CD14-positive monocyte (primary cell): Measurements from ENCODE around the gene FANCC. TPM values are rescaled to one million over a fixed set of nuclear protein-coding genes. Genes with fewer than 3 reads are reported as not detected.

Experiments
- DNase-seq, 3 donors: peaks; one replicate each; pipeline ENCODE4 v3.0.0-alpha.2; 2011 to 2022
- H2AFZ ChIP-seq: 2 replicates; pipeline ENCODE4 v1.6.0; 2012; ENCODE audit warnings: mild to moderate bottlenecking, low read depth, low read length, inconsistent platforms; ENCODE audit not compliant: insufficient read depth, poor library complexity, severe bottlenecking
- H3K27ac ChIP-seq, 2 donors: 1 replicate in 1 of 2; 2 replicates in 1 of 2; pipeline ENCODE4 v1.5.1; 2012 to 2013; ENCODE audit warnings: low read length in 2 of 2, control low read depth in 1 of 2, inconsistent platforms in 1 of 2, low read depth in 1 of 2, mild to moderate bottlenecking in 1 of 2
- H3K27me3 ChIP-seq, 2 donors: one replicate each; pipeline versions ENCODE4 v1.6.0 to v1.6.1; 2011 to 2013; ENCODE audit warnings: low read length in 2 of 2; ENCODE audit not compliant: control insufficient read depth in 2 of 2, insufficient read depth in 2 of 2
- H3K36me3 ChIP-seq, 2 donors: replicated peaks in 1 of 2; 1 replicate in 1 of 2; 2 replicates in 1 of 2; pipeline versions ENCODE4 v1.5.1 to v1.6.1; 2012 to 2013; ENCODE audit warnings: low read length in 2 of 2, control low read depth in 1 of 2, inconsistent platforms in 1 of 2, mild to moderate bottlenecking in 1 of 2; ENCODE audit not compliant: insufficient read depth in 2 of 2, control insufficient read depth in 1 of 2
- H3K4me1 ChIP-seq, 2 donors: 1 replicate in 1 of 2; 2 replicates in 1 of 2; pipeline versions ENCODE4 v1.5.1 to v1.6.1; 2012 to 2013; ENCODE audit warnings: low read length in 2 of 2, control low read depth in 1 of 2, inconsistent platforms in 1 of 2, mild to moderate bottlenecking in 1 of 2, moderate library complexity in 1 of 2; ENCODE audit not compliant: insufficient read depth in 2 of 2, control insufficient read depth in 1 of 2
- H3K4me2 ChIP-seq: replicated peaks from 2 replicates; pipeline ENCODE3; 2012; ENCODE audit warnings: low read length, moderate library complexity, mild to moderate bottlenecking; ENCODE audit not compliant: poor library complexity, severe bottlenecking; ENCODE audit errors: extremely low read depth
- H3K4me3 ChIP-seq, 3 experiments: fragments of 200-600 bp in 1 of 3; sonication (generic) in 1 of 3; replicated peaks in 1 of 3; 1 replicate in 2 of 3; 2 replicates in 1 of 3; pipeline ENCODE4 v1.5.1; 2011 to 2013; ENCODE audit warnings: low read length in 3 of 3, mild to moderate bottlenecking in 3 of 3, control low read depth in 2 of 3, low read depth in 2 of 3, inconsistent platforms in 1 of 3, moderate library complexity in 1 of 3
- H3K79me2 ChIP-seq: 2 replicates; pipeline ENCODE4 v1.6.0; 2012; ENCODE audit warnings: mild to moderate bottlenecking, control low read depth, inconsistent platforms, low read length, moderate library complexity; ENCODE audit not compliant: insufficient read depth
- H3K9ac ChIP-seq: 2 replicates; pipeline ENCODE4 v1.6.0; 2017; ENCODE audit warnings: low read length, mild to moderate bottlenecking; ENCODE audit not compliant: insufficient read depth, poor library complexity, severe bottlenecking
- H3K9me3 ChIP-seq, 2 donors: replicated peaks in 1 of 2; 1 replicate in 1 of 2; 2 replicates in 1 of 2; pipeline versions ENCODE4 v1.5.1 to v1.6.1; 2012 to 2013; ENCODE audit warnings: low read length in 2 of 2, control low read depth in 1 of 2; ENCODE audit not compliant: control insufficient read depth in 1 of 2, insufficient read depth in 1 of 2
- H4K20me1 ChIP-seq: 2 replicates; pipeline ENCODE4 v1.6.0; 2012; ENCODE audit warnings: mild to moderate bottlenecking, low read length, control low read depth, moderate library complexity; ENCODE audit not compliant: insufficient read depth
- H3K27ac Mint-ChIP-seq, 7 donors: one replicate each; pipeline ENCODE4 v1.8.0; 2020; ENCODE audit warnings: mild to moderate bottlenecking in 7 of 7, mixed read lengths in 7 of 7, moderate library complexity in 6 of 7, inconsistent platforms in 2 of 7
- H3K27me3 Mint-ChIP-seq, 3 donors: one replicate each; pipeline ENCODE4 v1.8.0; 2021 to 2022; ENCODE audit warnings: low read depth in 3 of 3, mild to moderate bottlenecking in 3 of 3, mixed read lengths in 3 of 3, moderate library complexity in 3 of 3, inconsistent platforms in 1 of 3
- H3K36me3 Mint-ChIP-seq, 2 donors: one replicate each; pipeline ENCODE4 v1.8.0; 2020; ENCODE audit warnings: mixed read lengths in 2 of 2, inconsistent platforms in 1 of 2, mild to moderate bottlenecking in 1 of 2
- H3K4me1 Mint-ChIP-seq: one replicate; pipeline ENCODE4 v1.8.0; 2020; ENCODE audit warnings: mild to moderate bottlenecking, mixed read lengths
- H3K4me3 Mint-ChIP-seq, 2 donors: one replicate each; pipeline ENCODE4 v1.8.0; 2020; ENCODE audit warnings: mild to moderate bottlenecking in 2 of 2, mixed read lengths in 2 of 2, moderate library complexity in 1 of 2
- H3K9me3 Mint-ChIP-seq, 7 donors: one replicate each; pipeline ENCODE4 v1.8.0; 2020 to 2022; ENCODE audit warnings: mixed read lengths in 7 of 7, mild to moderate bottlenecking in 6 of 7, moderate library complexity in 6 of 7, inconsistent platforms in 2 of 7
- CTCF ChIP-seq: fragments of 200-600 bp; IDR thresholded peaks from one replicate; pipeline ENCODE4 v1.8.0; 2022; ENCODE audit warnings: antibody characterized with exemption, mild to moderate bottlenecking
- WGBS: methylation state at CpG from one replicate; pipeline ENCODE4 v1.1.5; 2013; ENCODE audit warnings: missing lambda C conversion rate; ENCODE audit not compliant: insufficient coverage; 5-methylcytosine and 5-hydroxymethylcytosine counted together
- intact Hi-C, 2 donors: fragments of 100-400 bp; cut with micrococcal nuclease; formaldehyde crosslinking; loops; one replicate each; pipeline versions ENCODE4 v1.15.0 to v1.15.1; 2023
- polyA plus RNA-seq, 3 donors: library from polyadenylated mRNA; depleted of rRNA in 1 of 3; unstranded in 2 of 3; stranded (reverse) in 1 of 3; fragments of 300-500 nt in 2 of 3; fragments of >200 nt in 1 of 3; fragmentation: Illumina TruSeq in 2 of 3; gene quantifications; 1 replicate in 2 of 3; 2 replicates in 1 of 3; pipeline ENCODE4 v1.2.3, GENCODE V29; 2012 to 2021

Gene FANCC
- polyA plus RNA-seq, 3 donors = 1.2 to 2.2 (median 1.5) TPM

GRCh38 chr9:95060916-95061315 lies 256.6 kb downstream of the FANCC start:
- no peaks in the 10 kb centered on the region for H3K9me3 ChIP-seq
- no peaks in the 10 kb centered on the region for H3K27me3 ChIP-seq
- no peak overlapping the region for H3K27ac Mint-ChIP-seq
- H3K36me3 ChIP-seq = no peaks in the 10 kb centered on the region
- no peak overlapping the region for H3K9ac ChIP-seq
- H3K79me2 ChIP-seq = no peaks in the 10 kb centered on the region
- no peak overlapping the region for H3K4me2 ChIP-seq
- H3K27me3 Mint-ChIP-seq = peaks cover 0 to 4% (median 2%) of the 10 kb centered on the region in 3 donors
- no peak overlapping the region for H2AFZ ChIP-seq
- no peak overlapping the region for H3K4me3 ChIP-seq
- H3K9me3 Mint-ChIP-seq = no peaks in the 10 kb centered on the region
- DNase-seq = no peak
- intact Hi-C loops = no loop called here
- no peaks in the 10 kb centered on the region for H3K4me1 ChIP-seq
- no peak overlapping the region for H3K4me3 Mint-ChIP-seq
- 90% methylated on average over 1 of the region's 2 CpGs for WGBS
- peaks cover 11 to 15% of the 10 kb centered on the region in 2 donors for H3K36me3 Mint-ChIP-seq
- H4K20me1 ChIP-seq = no peaks in the 10 kb centered on the region
- TF ChIP-seq CTCF = no peak
- no peaks in the 10 kb centered on the region for H3K4me1 Mint-ChIP-seq
- H3K27ac ChIP-seq = no peak overlapping the region

- WGBS = 53% methylated on average over 3 of the region's 5 CpGs
- H3K27ac Mint-ChIP-seq = no peak overlapping the region
- Histone ChIP-seq H4K20me1 (no peaks in the 10 kb centered on the region), H3K4me2 (no peak overlapping the region), H2AFZ (no peak overlapping the region), H3K79me2 (no peaks in the 10 kb centered on the region), H3K9ac (no peak overlapping the region), H3K4me1 (no peaks in the 10 kb centered on the region), H3K27me3 (no peaks in the 10 kb centered on the region), H3K36me3 (no peaks in the 10 kb centered on the region), H3K9me3 (no peaks in the 10 kb centered on the region), H3K4me3 (no peak overlapping the region), H3K27ac (no peak overlapping the region)
- no peak overlapping the region for H3K4me3 Mint-ChIP-seq
- no peaks in the 10 kb centered on the region for H3K4me1 Mint-ChIP-seq
- intact Hi-C loops = no loop called here
- TF ChIP-seq CTCF = no peak
- peaks cover 11 to 15% of the 10 kb centered on the region in 2 donors for H3K36me3 Mint-ChIP-seq
- H3K27me3 Mint-ChIP-seq = peaks cover 0 to 4% (median 2%) of the 10 kb centered on the region in 3 donors
- no peaks in the 10 kb centered on the region for H3K9me3 Mint-ChIP-seq
- no peak for DNase-seq
Observed at GRCh38 chr9:95060234-95060633, 257.3 kb downstream of the FANCC start.
